A204.1 (cell line): Measurements from ENCODE around the gene TRIP6.

Source experiments
- FAIRE-seq: peaks from 2 replicates; lab custom pipeline; 2012; peaks lifted over from hg19 to GRCh38; lab: Jason Lieb, UNC

TRIP6 gene, protein sequence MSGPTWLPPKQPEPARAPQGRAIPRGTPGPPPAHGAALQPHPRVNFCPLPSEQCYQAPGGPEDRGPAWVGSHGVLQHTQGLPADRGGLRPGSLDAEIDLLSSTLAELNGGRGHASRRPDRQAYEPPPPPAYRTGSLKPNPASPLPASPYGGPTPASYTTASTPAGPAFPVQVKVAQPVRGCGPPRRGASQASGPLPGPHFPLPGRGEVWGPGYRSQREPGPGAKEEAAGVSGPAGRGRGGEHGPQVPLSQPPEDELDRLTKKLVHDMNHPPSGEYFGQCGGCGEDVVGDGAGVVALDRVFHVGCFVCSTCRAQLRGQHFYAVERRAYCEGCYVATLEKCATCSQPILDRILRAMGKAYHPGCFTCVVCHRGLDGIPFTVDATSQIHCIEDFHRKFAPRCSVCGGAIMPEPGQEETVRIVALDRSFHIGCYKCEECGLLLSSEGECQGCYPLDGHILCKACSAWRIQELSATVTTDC

DNA sequence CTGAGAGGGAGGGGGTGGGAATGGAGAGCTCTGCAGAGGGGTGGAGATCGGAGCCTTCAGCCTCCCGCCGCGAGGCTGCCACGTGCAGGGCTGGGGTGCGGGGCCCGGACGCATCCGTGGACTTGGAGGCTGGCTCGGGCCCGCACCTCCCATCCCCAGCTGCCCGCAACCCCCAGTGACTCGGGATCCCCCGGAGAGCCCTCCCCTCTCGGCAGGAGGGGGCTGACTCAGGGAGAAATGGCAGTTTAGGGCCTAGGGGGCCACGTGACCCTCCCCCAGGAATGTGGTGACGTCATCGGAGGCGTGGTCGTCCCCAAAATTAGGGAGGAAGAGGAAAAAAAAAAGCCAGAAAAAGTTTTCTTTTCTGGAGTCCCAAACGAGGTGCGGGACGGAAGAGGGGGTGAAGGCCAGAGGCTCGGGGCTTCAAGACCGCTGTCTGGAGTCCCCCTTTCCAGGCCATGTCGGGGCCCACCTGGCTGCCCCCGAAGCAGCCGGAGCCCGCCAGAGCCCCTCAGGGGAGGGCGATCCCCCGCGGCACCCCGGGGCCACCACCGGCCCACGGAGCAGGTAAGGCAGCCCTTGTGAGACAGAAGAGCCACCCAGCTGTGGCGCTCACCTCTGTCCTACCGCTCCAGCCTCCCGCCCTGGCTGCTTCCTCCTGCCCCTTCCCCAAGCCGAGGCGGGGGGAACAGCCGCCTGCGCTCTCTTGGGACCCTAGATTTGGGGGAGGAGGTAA is at the start of gene TRIP6:
Gene TRIP6 (plus strand): TSS at position 348 of the 736 bp plus-strand sequence. CDS start 111 bp downstream, at position 459.
- peak; percentile 90 for FAIRE-seq

DNA sequence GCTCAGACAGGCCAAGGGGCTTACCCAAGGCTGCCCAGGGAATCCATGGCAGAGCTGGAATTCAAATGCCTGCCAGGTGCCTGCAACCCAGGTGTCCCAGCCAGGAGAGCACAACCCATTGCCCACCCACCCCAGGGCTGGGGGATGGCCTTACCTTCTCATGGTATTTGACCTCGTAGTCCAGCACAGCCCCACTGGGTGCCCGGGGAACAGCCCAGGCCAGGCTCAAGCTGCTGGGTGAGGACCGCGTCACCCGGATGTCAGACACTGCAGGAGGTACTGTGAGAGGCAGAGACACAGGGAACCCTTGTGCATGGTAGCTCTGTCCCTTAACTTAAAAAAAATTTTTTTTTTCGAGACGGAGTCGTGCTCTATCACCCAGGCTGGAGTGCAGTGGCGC is 48.8 kb upstream of the TRIP6 start:
- FAIRE-seq: no peak

DNA sequence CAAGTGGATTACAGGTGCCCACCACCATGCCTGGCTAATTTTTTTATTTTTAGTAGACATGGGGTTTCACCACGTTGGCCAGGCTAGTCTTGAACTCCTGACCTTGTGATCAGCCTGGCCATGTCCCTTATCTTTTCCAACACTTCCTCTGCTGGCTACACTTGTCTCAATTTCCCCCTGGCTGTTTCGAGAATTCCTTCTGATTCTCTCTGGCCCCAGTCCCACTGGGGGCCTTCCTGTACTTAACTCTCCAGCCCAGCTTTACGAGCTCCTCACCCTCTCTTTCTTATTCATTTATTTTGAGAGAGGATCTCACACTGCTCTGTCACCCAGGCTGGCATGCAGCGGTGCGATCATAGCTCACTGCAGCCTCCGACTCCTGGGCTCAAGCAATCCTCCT is 48.4 kb upstream of the TRIP6 start:
- FAIRE-seq: no peak

DNA sequence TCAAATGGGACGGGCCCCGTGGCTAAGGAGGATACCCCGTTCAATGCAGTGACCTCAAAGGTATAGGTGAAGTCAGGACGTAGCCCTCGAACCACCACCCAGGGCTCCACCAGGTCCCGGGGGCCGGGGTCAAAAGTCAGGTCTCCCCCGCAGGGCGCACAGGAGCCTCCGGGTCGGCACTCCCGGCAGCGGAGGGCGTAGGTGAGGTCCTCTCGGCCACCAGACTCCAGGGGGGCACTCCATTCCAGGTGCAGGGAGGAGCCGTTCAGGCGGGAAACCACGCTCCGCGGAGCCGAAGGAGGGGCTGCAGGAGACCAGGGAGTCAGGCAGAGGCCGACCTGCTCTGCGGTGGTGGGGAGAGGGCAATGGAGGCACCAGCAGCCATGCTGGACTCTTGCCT is 47.6 kb upstream of the TRIP6 start:
- FAIRE-seq: no peak

DNA sequence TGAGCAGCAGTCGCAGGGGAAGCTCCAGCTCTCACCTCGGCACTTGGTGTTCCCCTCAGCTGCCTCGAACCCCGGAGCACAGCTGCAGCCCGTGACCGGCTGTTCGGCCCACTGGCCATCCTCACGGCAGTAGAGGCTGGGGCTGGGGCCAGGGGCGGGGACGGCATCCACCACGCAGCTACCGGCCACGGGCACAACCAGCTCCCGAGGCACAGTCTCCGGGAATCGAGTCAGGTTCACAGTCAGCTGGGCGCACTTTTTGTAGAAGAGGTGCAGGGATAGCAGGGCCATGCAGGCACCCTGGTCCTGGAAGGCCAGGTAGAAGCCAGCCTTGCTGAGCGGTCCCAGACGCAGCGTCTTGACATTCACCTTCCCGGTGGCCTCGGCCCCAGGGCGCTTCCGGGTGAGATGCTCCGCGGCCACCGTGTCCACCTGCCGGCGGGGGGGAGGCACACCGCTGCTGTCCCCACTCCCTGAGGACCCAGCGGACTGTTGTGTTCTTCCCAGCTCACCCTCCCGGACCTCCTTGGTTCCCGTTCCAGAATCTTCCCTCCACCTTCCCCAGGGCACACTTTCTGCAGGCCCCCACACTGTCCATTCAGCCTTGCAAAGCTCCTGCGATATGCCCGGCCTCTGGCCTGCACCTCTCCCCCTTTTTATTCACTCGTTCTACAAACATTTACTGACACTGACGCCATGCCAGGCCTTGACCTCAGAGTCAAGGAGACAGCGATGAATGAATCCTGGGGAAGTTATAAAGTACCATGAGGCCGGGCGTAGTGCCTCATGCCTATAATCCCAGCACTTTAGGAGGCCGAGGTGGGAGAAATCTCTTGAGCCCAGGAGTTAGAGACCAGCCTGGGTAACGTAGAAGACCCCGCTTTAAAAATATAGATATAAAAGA is 44.7 kb upstream of the TRIP6 start:
- FAIRE-seq: no peak

DNA sequence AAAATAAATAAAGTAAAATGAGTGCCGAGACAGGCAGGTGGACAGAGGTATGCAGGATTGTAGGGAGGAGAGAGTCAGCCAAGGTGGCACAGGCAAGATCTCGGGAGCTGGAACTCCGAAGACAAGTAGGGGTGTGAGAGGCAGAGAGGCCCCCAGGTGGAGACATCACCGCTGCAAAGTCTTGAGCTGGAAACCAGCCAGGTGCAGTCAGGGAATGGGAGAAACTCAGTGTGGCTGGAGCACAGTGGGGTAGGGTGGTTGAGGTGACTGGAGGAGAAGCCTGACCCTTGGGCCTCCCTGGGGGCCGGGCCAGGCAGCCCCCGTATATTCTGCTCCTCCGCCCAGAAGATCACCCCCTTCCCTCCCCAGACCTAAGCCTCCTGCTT is 44.1 kb upstream of the TRIP6 start:
- no peak for FAIRE-seq

DNA sequence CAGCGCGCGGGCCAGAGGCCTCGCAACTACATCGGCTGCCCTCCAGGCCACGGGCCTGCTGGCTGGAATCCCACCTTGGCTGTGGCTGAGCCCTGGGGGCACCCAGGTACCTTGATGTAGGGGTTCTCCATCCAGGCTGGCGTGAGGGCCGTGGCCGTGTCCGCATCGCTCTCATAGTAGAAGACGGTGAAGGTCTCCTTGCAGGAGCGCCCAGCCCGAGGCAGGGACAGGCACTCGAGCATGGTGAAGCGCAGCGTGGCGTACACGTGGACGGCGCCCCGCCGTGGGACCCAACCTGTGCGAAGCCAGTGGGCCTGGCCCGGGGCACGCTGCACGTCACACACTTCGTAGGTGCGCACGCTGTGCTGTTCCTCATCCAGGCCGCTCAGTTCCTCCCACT is 43.7 kb upstream of the TRIP6 start:
- FAIRE-seq: no peak

DNA sequence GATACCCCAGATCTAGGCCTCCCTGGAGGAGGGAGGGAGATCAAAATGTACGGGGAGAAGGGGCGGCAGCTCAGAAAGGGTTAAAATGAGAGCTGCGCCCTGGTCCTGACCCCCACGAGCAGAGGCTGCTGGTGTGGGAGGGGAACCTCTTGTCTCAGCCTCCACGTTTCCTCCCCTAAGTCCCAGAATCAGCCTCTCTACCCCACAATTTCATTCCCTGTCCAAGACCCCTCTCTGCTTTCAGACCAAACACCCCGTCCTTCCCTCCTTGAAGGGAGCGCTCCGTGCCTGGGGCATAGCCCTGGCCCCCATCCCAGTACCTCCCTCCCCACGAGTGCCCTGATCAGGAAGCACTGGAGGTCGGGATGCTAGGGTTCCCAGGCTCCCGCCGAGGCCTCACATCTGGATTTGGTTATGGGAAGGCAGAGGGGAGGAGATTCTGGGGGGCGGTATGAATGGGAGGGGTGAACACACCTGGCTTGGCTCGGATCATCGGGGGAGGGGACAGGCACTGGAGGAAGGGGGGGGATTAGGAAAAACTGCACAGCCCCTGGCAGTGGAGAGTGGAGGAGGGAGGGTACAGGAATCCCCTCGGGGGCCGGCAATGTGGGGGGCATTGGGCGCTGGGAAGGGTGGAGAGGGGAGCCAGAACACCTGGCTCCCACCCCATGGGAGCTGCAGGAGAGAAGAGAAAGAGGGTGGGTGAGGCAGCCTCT is 42.5 kb upstream of the TRIP6 start:
- no peak for FAIRE-seq

DNA sequence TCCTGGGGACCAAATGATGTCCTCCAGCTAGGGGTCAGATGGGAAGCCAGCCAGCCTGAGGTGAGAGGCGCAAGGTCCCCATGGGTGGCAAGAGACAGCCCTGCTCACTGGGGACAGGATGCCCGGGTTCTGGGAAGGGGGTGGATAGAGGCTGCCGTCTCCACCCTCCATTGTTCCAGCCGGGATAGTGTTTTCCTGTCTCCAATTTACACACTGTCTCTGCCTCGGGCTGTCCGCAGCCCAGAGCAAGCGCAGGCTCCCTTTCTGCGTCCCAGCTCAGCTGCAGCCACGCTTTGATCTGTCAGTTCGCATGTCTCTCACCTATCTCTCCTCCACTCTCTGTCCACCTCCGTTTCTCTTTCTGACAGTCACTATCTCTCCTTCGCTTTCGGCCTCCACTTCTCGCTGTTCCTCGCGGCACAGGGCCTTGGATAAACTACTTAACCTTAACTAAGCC is 41.9 kb upstream of the TRIP6 start:
- no peak for FAIRE-seq

DNA sequence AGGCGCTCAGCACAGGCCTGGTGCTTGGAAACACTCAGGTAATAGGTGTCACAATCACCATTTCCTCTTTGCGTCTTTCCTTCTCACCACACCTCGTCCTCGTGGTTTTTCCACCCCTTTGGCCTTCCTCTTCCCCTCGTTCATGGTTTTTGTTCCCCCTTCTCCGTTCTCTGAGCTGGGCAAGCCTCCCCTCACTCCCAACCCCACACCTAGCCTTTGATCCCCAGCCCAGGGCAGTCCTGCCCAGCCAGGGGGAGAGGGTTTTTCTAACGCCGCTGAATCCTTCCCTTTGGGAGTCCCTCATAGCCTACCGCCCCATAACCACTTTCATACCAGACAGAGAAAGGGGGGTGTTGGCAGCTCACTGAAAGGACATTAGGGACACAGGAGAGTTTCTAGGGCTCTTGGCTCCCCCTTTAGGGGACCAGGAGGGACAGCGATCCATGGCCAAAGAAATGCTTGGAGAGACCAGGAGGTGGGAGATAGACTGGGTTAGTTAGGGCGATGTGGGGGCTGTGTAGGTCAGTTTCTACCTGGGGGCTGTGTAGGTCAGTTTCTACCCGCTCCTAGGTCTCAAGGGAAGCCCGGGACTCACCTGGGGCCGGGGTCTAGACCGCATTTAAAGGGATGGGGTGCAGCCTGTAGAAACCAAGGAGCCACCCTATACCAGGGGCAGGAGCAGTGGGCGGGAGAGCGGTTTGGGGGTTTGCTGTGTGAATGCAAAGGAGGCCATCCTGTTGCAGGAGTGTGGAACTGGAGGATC is 41.3 kb upstream of the TRIP6 start:
- no peak for FAIRE-seq

DNA sequence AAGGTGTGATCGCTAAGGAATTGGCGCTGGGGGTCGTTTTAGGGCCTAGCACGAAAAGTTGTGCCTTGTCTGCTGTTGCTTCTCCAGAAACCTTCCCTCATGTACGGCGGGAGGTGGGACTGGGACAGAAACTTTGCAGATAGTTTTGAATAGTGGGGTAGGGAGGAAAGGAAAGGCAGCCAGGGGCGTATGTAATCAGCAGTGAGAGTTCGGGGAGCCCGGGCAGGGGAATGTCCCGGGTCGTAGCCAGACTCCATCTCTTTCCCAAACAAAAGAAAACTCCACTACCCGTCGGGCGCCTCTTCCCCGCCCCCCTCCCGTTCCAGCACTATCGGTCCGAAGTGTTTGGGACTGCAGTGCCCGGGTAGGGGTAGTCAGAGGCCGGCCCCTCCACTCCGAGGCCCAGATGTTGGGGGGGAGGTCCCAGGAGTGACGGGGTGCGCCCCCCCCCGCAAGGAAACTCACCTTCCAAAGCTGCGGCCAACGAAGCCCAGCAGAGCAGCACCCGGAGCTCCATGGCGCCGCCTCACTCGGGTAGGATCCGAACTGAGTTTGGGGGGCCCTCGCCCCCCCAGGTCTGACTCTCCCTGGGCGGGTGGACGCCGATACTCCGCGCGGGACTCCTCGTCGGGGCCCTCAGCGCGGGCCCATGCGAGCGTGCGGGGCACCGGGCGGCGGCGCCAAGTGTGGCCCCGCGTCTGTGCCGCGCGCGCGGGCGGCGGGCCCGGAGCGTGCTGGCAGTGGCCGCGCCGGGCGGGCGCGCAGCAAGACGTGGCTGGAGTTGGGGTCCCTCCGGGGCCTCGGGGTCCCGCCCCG is 40.5 kb upstream of the TRIP6 start:
- FAIRE-seq: no peak

DNA sequence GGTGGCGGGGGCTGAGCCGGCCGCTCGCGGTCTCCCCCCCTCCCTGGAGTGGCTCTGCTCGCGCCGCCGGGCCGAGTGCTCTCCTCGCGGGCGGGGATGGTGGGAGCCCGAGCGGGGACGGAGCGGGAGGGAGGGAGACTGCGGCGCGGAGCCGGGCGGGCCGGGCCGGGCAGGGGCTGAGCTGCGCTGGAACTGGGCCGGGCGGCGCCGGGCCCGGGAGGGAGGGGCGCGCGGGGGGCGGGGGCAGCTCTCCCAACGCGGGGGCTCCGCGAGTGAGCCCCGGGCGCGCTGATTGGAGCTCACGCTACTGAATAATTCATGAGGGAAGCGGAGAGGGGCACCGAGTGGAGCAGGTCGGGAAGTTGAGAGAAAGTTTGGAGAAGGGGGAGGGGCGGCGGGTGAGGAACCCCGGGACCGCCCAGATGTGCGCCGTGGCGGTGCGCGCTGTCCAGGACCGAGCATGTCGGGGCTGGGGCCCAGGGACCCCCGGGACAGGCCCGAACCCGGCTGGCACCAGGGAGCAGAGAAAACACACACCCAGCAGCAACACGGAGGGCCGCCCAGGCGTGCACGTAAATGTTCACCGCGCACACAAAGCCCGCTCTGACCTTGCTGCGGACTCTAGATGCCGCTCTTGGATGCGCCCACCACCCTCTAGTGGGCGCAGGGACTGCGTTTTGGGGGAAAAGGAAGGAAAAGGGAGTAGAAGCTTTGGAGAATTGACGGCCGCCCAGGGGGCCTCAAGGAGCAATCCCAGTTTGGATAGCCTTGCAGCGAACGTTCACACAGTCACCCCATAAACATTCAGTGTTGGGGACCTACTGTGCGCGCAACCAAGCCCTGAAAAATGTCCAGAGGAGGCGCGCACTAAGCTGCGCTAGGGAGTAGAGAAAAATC is 39.6 kb upstream of the TRIP6 start, which contains the start of gene EPHB4:
Gene EPHB4 (minus strand): TSS at position 194 of the 897 bp plus-strand sequence. CDS start 493 bp downstream, outside the sequence.
- no peak for FAIRE-seq

DNA sequence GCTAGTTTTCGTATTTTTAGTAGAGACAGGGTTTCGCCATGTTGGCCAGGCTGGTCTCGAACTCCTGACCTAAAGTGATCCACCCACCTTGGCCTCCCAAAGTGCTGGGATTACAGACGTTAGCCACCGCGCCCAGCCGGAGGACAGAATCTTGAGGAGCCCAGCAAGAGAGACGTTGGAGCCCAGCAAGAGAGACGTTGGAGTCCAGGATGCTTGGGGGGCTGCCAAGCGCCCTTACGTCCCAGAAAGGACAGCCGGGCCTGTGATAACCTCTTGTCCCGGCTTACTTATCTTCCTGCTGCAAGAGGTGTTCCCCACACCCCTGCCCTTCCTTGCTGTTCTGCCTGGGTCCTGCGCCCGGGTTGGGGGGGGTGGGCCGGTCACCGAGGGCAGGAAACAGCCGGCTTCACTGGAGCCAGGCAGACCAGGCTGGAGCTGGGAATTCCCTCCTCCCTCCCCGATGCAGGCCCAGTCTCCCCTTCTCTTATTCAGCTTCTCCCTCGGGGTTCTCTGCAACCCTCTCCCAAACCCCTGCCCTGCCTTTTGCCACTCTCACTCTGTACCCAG is 38.0 kb upstream of the TRIP6 start:
- FAIRE-seq: no peak

DNA sequence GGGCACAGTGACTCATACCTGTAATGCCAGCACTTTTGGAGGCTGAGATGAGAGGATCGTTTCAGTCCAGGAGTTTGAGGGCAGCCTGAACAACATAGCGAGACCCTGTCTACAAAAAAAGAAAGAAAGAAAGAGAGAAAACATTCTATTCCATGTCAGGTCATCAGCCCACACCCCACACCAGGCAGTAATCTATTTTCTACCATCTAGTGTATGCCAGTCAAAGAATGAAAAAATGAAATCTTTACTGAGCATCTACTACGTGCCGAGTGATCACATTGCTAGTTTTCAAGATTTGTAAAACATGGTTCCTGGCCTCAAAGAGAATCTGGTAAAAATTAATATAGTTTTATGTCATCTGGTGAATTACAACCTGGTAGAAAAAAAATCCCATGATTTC is 36.8 kb upstream of the TRIP6 start:
- FAIRE-seq: no peak

DNA sequence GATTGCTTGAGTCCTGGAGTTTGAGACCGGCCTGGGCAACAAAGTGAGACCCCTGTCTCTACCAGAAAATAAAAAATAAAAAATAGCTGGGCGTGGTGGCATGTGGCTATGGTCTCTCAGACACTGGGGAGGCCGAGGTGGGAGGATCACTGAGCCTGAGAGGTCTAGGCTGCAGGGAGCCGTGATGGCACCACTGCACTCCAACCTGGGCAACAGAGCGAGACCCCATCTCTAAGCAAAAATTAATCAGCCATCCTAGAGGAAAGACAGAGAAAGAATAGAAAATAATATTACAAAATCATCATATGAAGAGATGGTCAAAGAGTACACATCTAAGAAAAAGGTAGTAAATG is 34.9 kb upstream of the TRIP6 start:
- no peak for FAIRE-seq

DNA sequence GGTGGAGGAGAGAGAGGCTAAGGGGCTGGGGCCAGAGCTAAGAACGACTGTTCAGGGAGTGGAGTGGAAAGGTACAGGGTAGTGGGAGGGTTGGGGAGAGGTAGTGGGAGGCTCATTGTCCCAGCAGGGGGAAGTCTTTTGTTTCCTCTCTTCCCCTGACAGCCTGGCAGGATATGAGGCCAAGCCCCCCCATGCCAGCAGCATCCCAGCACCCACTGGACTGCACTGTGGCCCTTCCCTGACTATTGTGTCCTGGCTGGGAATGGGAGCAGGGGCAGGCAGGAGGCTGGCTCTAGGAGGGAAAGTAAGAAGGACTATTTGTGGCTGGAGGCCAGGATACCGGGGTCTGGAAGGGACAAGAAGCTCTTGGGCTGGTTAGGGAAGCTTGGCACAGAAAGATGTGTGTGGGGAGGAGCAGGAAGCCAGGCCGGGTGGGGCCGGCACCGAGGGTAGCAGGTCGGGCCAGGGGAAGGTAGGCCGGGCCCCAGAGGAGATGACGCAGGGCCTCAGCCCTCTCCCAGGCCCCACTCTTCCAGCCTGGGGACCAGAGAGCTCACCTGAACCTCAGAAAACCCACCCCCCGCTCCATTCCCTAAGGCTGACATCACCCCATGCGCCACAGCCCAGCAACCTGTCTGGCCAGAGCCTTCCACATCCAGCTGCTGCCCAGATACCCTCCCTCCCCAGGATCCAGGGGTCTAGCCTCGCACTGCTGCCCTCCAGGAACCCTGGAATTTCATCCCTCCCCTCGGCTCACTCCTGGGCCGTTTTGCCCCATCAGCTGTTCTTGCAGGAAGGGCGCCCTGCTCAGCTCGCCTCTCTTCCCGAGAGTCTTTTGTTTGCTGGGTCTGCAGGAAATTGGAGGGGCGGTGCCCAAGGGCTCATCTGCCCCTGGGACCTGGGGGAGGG is 31.0 kb upstream of the TRIP6 start:
- no peak for FAIRE-seq

DNA sequence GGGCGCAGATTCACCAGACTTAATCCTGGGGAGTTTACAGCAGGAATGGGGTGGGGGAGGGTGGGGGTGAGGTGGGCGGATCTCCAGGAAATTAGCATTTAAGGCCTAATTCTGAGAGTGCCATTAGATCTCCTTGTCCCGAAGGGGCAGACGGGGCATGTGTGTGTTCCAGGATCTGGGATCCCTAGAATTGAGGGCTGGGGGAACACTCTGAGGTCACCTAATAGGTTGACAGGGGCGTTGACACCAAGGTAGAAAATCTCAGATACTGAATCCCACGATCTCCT is 30.4 kb upstream of the TRIP6 start:
- FAIRE-seq: no peak
